ENCODE measurements around the gene PIK3CD.
A peak's percentile ranks its signal among the peaks of the same experiment; 100 is the strongest.

- TF ChIP-seq TAF1 (IDR thresholded peaks at IDR 0.05; ENCODE audit: borderline replicate concordance, low read depth, low read length) (no peak), POLR2A (IDR thresholded peaks at IDR 0.05; ENCODE audit: low read depth, low read length) (peak; percentile 59)
Measured at GRCh38 chr1:9629445-9630201, 21.9 kb upstream of the PIK3CD start.

All from GM12892 (cell line).